Measurements from ENCODE around the gene TMEM184A. TPM values are rescaled to one million over a fixed set of nuclear protein-coding genes. Genes with fewer than 3 reads are reported as not detected.

Gene TMEM184A
- total and polyA plus RNA-seq, 10 of the 15 experiments (the other 5 are each of a cell fraction or from before 2014, with no cell fraction given): 0.04 to 0.15 TPM; not detected in 8

DNA sequence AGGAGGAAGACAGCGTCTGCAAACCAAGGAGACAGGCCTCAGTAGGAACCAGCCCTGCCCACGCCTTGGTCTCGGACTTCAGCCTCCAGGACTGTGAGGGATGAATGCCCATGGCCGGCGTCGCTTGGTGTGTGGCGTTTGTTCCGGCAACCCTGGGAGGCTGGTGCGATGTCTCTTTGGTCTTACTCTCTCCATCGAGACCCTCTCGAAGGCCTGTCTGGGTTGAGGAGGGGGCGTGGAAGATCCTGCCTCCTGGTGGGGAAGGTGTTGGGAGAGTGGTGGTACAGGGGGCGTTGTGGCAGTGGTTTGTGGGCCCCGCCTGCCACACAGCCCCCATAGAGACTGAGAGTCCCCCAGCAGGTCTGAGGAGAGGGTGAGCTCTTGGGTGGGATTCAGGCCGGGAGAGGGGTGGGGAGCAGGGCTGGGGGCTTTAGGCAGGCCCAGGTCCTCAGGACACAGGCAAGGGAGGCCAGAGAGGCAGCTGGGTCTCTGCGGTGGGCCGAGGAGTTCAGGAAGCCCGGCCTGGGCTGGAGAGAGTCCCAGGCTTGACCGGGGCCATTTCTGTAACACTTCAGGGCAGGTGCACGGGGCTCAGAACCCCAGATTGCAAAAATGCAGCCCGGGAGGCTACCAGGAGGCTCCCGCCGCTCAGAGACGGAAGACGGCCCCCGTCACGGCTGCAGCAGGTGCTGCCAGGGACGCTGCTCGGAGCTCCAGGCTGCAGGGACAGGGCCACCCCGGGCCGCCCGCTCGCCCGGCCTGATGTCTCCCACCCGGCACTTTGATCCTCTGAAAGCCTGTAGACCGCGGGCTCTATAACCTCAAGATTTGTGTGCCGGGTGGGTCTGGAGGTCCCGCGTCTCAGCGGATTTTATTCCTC is 47.6 kb upstream of the TMEM184A start:
- BruUV-seq (replicated peaks): no TSS peak
- Histone ChIP-seq H3K79me2 (ENCODE audit: control insufficient read depth, insufficient read depth, low read length) (no peaks in the 10 kb centered on the region), H3K36me3 (ENCODE audit: control insufficient read depth in 2 of 2, insufficient read depth in 2 of 2, low read length in 1 of 2) (no peaks in the 10 kb centered on the region), H4K20me1 (ENCODE audit: control insufficient read depth, insufficient read depth) (no peaks in the 10 kb centered on the region), H3K9me3 (replicated peaks; ENCODE audit: control insufficient read depth, insufficient read depth, low read length) (no peaks in the 10 kb centered on the region; the same call in 2 of the 3 replicates), H3K9ac (ENCODE audit: control insufficient read depth, insufficient read depth, low read length) (no peak overlapping the region), H2AFZ (ENCODE audit: control insufficient read depth, low read depth, low read length) (no peak overlapping the region), H3K27ac (ENCODE audit: control insufficient read depth, insufficient read depth) (no peak overlapping the region), H3K4me2 (ENCODE audit: control insufficient read depth, insufficient read depth) (no peak overlapping the region), H3K4me3 (no peak overlapping the region), H3K4me1 (ENCODE audit: control insufficient read depth, insufficient read depth, low read length) (no peaks in the 10 kb centered on the region), H3K27me3 (replicated peaks in 1 of 2; ENCODE audit: control insufficient read depth in 2 of 2, insufficient read depth in 2 of 2, low read length in 1 of 2) (no peaks in the 10 kb centered on the region)
- ATAC-seq: no peak
- ChIA-PET SMC1A (ENCODE audit: uncharacterized antibody, unreplicated experiment) (no interaction called here), CTCF (no interaction called here), RAD21 (ENCODE audit: unreplicated experiment) (no interaction called here), POLR2A (no interaction called here)
- no peak for DNase-seq (ENCODE audit: low read depth, low spot score)
- FAIRE-seq: no peak
- TF ChIP-seq ASH2L (IDR thresholded peaks at IDR 0.05; ENCODE audit: borderline replicate concordance, low read depth) (no peak), KLF5 (IDR thresholded peaks at IDR 0.05; ENCODE audit: partially characterized antibody) (no peak), NRF1 (conservative IDR thresholded peaks at IDR 0.05; ENCODE audit: low read depth, low read length) (no peak), NR2F1 (conservative IDR thresholded peaks at IDR 0.05) (no peak), BCL11A (IDR thresholded peaks at IDR 0.05; ENCODE audit: low read depth, low read length) (no peak), EZH2 (IDR thresholded peaks at IDR 0.05; ENCODE audit: borderline replicate concordance, control insufficient read depth, low read depth, low read length) (no peak), SMAD5 (IDR thresholded peaks at IDR 0.05; ENCODE audit: low read depth) (no peak), HDGF (IDR thresholded peaks at IDR 0.05) (no peak)
- TF ChIP-seq, protein P1, sequence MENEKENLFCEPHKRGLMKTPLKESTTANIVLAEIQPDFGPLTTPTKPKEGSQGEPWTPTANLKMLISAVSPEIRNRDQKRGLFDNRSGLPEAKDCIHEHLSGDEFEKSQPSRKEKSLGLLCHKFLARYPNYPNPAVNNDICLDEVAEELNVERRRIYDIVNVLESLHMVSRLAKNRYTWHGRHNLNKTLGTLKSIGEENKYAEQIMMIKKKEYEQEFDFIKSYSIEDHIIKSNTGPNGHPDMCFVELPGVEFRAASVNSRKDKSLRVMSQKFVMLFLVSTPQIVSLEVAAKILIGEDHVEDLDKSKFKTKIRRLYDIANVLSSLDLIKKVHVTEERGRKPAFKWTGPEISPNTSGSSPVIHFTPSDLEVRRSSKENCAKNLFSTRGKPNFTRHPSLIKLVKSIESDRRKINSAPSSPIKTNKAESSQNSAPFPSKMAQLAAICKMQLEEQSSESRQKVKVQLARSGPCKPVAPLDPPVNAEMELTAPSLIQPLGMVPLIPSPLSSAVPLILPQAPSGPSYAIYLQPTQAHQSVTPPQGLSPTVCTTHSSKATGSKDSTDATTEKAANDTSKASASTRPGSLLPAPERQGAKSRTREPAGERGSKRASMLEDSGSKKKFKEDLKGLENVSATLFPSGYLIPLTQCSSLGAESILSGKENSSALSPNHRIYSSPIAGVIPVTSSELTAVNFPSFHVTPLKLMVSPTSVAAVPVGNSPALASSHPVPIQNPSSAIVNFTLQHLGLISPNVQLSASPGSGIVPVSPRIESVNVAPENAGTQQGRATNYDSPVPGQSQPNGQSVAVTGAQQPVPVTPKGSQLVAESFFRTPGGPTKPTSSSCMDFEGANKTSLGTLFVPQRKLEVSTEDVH (IDR thresholded peaks at IDR 0.05; ENCODE audit: low read depth, partially characterized antibody): no peak
- in situ Hi-C loops (cut with MboI): no loop called here
- WGBS (ENCODE audit: insufficient coverage, insufficient replicate concordance, low lambda C conversion rate, missing lambda C conversion rate): 55% methylated on average over 41 of the region's 41 CpGs
- intact Hi-C loops (cut with micrococcal nuclease; ENCODE audit: unreplicated experiment): no loop called here

Data from GM12878 (cell line).